Measurements from ENCODE around the gene ACAP3. TPM values are rescaled to one million over a fixed set of nuclear protein-coding genes. Genes with fewer than 3 reads are reported as not detected.
A peak's percentile ranks its signal among the peaks of the same experiment; 100 is the strongest.

ACAP3 gene
- total RNA-seq, 2 donors from 2014 or later = 32.5 to 60.5 TPM

GRCh38 chr1:1262071-1262470 is 45.7 kb downstream of the ACAP3 start:
- ATAC-seq (no peak), DNase-seq (ENCODE audit: low spot score) (no peak)
- H3K27ac Mint-ChIP-seq = no peak overlapping the region
- no peak overlapping the region for H3K4me3 Mint-ChIP-seq
- no peaks in the 10 kb centered on the region for H3K9me3 Mint-ChIP-seq
- H3K27me3 Mint-ChIP-seq = no peaks in the 10 kb centered on the region
- H3K4me1 Mint-ChIP-seq (ENCODE audit: low read depth in 2 of 2) = peaks cover 13 to 24% of the 10 kb centered on the region in 2 donors
- peaks cover 6% of the 10 kb centered on the region for H3K36me3 Mint-ChIP-seq

- no peak for DNase-seq (ENCODE audit: low spot score)
- peaks cover 13 to 24% of the 10 kb centered on the region in 2 donors for H3K4me1 Mint-ChIP-seq (ENCODE audit: low read depth in 2 of 2)
- peaks cover 6% of the 10 kb centered on the region for H3K36me3 Mint-ChIP-seq
- no peak overlapping the region for H3K4me3 Mint-ChIP-seq
- no peaks in the 10 kb centered on the region for H3K27me3 Mint-ChIP-seq
- no peaks in the 10 kb centered on the region for H3K9me3 Mint-ChIP-seq
- H3K27ac Mint-ChIP-seq = no peak overlapping the region
- ATAC-seq = no peak
Observed at GRCh38 chr1:1260843-1261560, 46.7 kb downstream of the ACAP3 start.

- Mint-ChIP-seq H3K4me3 (no peak overlapping the region), H3K27me3 (no peaks in the 10 kb centered on the region), H3K27ac (no peak overlapping the region), H3K9me3 (no peaks in the 10 kb centered on the region), H3K4me1 (ENCODE audit: low read depth in 2 of 2) (peaks cover 13 to 24% of the 10 kb centered on the region in 2 donors), H3K36me3 (peaks cover 6% of the 10 kb centered on the region)
- no peak for ATAC-seq
- DNase-seq (ENCODE audit: low spot score) = no peak
Observed at GRCh38 chr1:1259951-1260600, 47.7 kb downstream of the ACAP3 start.

GRCh38 chr1:1259540-1259939 is 48.2 kb downstream of the ACAP3 start:
- no peak for ATAC-seq
- Mint-ChIP-seq H3K9me3 (no peaks in the 10 kb centered on the region), H3K4me3 (no peak overlapping the region), H3K4me1 (ENCODE audit: low read depth in 2 of 2) (peaks cover 13 to 24% of the 10 kb centered on the region in 2 donors), H3K36me3 (peaks cover 6% of the 10 kb centered on the region), H3K27me3 (no peaks in the 10 kb centered on the region), H3K27ac (no peak overlapping the region)
- no peak for DNase-seq (ENCODE audit: low spot score)

- Mint-ChIP-seq H3K4me1 (ENCODE audit: low read depth in 2 of 2) (peaks cover 13 to 24% of the 10 kb centered on the region in 2 donors), H3K9me3 (no peaks in the 10 kb centered on the region)
- DNase-seq (ENCODE audit: low spot score) = no peak
Observed at GRCh38 chr1:1259119-1259488, 48.6 kb downstream of the ACAP3 start.

GRCh38 chr1:1256956-1257871 is 50.5 kb downstream of the ACAP3 start:
- Mint-ChIP-seq H3K9me3 (no peaks in the 10 kb centered on the region), H3K27ac (no peak overlapping the region), H3K27me3 (no peaks in the 10 kb centered on the region), H3K4me3 (no peak overlapping the region), H3K36me3 (peaks cover 11% of the 10 kb centered on the region), H3K4me1 (ENCODE audit: low read depth in 2 of 2) (peaks cover 13 to 25% of the 10 kb centered on the region in 2 donors)
- peak in 1 of 2 donors; percentile 3 for ATAC-seq
- DNase-seq (ENCODE audit: low spot score) = no peak

More at GRCh38 chr1:1259119-1259488, 48.6 kb downstream of the ACAP3 start:
- no peak overlapping the region for H3K4me3 Mint-ChIP-seq
- no peak for ATAC-seq
- H3K27ac Mint-ChIP-seq = no peak overlapping the region
- no peaks in the 10 kb centered on the region for H3K27me3 Mint-ChIP-seq
- peaks cover 6% of the 10 kb centered on the region for H3K36me3 Mint-ChIP-seq

GRCh38 chr1:1255611-1256010 is 52.1 kb downstream of the ACAP3 start:
- Mint-ChIP-seq H3K9me3 (no peaks in the 10 kb centered on the region), H3K4me1 (ENCODE audit: low read depth in 2 of 2) (peaks cover 13 to 23% of the 10 kb centered on the region in 2 donors), H3K4me3 (no peak overlapping the region), H3K27me3 (no peaks in the 10 kb centered on the region), H3K27ac (no peak overlapping the region), H3K36me3 (peaks cover 6% of the 10 kb centered on the region)
- no peak for ATAC-seq
- DNase-seq (ENCODE audit: low spot score) = no peak

- peaks cover 5% of the 10 kb centered on the region for H3K36me3 Mint-ChIP-seq
- H3K4me1 Mint-ChIP-seq (ENCODE audit: low read depth in 2 of 2) = peaks cover 11 to 22% of the 10 kb centered on the region in 2 donors
- H3K4me3 Mint-ChIP-seq = no peak overlapping the region
- DNase-seq (ENCODE audit: low spot score) (no peak), ATAC-seq (no peak)
- no peaks in the 10 kb centered on the region for H3K27me3 Mint-ChIP-seq
- H3K27ac Mint-ChIP-seq = no peak overlapping the region
- no peaks in the 10 kb centered on the region for H3K9me3 Mint-ChIP-seq
Observed at GRCh38 chr1:1255078-1255477, 52.7 kb downstream of the ACAP3 start.

GRCh38 chr1:1254667-1254998 is 53.1 kb downstream of the ACAP3 start:
- ATAC-seq (no peak), DNase-seq (ENCODE audit: low spot score) (no peak)
- H3K36me3 Mint-ChIP-seq = peaks cover 5% of the 10 kb centered on the region
- H3K4me3 Mint-ChIP-seq = no peak overlapping the region
- no peak overlapping the region for H3K27ac Mint-ChIP-seq
- no peaks in the 10 kb centered on the region for H3K9me3 Mint-ChIP-seq
- H3K4me1 Mint-ChIP-seq (ENCODE audit: low read depth in 2 of 2) = peaks cover 7 to 21% of the 10 kb centered on the region in 2 donors
- H3K27me3 Mint-ChIP-seq = no peaks in the 10 kb centered on the region

- DNase-seq (ENCODE audit: low spot score) = no peak
- Mint-ChIP-seq H3K4me1 (ENCODE audit: low read depth in 2 of 2) (peaks cover 5 to 19% of the 10 kb centered on the region in 2 donors), H3K36me3 (peaks cover 5% of the 10 kb centered on the region), H3K27ac (no peak overlapping the region), H3K4me3 (no peak overlapping the region), H3K27me3 (no peaks in the 10 kb centered on the region), H3K9me3 (no peaks in the 10 kb centered on the region)
- no peak for ATAC-seq
Observed at GRCh38 chr1:1253972-1254666, 53.6 kb downstream of the ACAP3 start.

- H3K4me3 Mint-ChIP-seq = no peak overlapping the region
- peaks cover 5% of the 10 kb centered on the region for H3K36me3 Mint-ChIP-seq
- peak overlapping the region; percentile 21 to 45 for H3K27ac Mint-ChIP-seq
- DNase-seq (ENCODE audit: low spot score) = no peak
- peaks cover 5 to 19% of the 10 kb centered on the region in 2 donors for H3K4me1 Mint-ChIP-seq (ENCODE audit: low read depth in 2 of 2)
- no peaks in the 10 kb centered on the region for H3K27me3 Mint-ChIP-seq
- ATAC-seq = no peak
- H3K9me3 Mint-ChIP-seq = no peaks in the 10 kb centered on the region
Observed at GRCh38 chr1:1253314-1253713, 54.4 kb downstream of the ACAP3 start.

- DNase-seq (ENCODE audit: low spot score) (no peak), ATAC-seq (peak; percentile 63 to 73)
- Mint-ChIP-seq H3K27me3 (no peaks in the 10 kb centered on the region), H3K4me3 (peak overlapping the region; percentile 34), H3K36me3 (peaks cover 5% of the 10 kb centered on the region), H3K9me3 (no peaks in the 10 kb centered on the region), H3K27ac (no peak overlapping the region), H3K4me1 (ENCODE audit: low read depth in 2 of 2) (peaks cover 5 to 14% of the 10 kb centered on the region in 2 donors)
Observed at GRCh38 chr1:1250786-1251284, 56.9 kb downstream of the ACAP3 start.
